ENCODE data around the gene TRAPPC3. TPM values are rescaled to one million over a fixed set of nuclear protein-coding genes. Genes with fewer than 3 reads are reported as not detected.

Gene TRAPPC3
- total RNA-seq, 1 donor from 2014 or later: 68.9 TPM

- Mint-ChIP-seq H3K4me3 (ENCODE audit: unreplicated experiment) (no peak overlapping the region), H3K36me3 (ENCODE audit: unreplicated experiment) (peaks cover 9% of the 10 kb centered on the region), H3K27ac (ENCODE audit: unreplicated experiment) (no peak overlapping the region), H3K9me3 (ENCODE audit: unreplicated experiment) (no peaks in the 10 kb centered on the region), H3K4me1 (ENCODE audit: unreplicated experiment) (peaks cover 22% of the 10 kb centered on the region), H3K27me3 (ENCODE audit: unreplicated experiment) (no peaks in the 10 kb centered on the region)
- TF ChIP-seq CTCF (IDR thresholded peaks at IDR 0.05): no peak
- DNase-seq (ENCODE audit: extremely low spot score, unreplicated experiment): no peak
These were observed 57.0 kb downstream of the TRAPPC3 start for GRCh38 chr1:36092166-36092797.

DNA sequence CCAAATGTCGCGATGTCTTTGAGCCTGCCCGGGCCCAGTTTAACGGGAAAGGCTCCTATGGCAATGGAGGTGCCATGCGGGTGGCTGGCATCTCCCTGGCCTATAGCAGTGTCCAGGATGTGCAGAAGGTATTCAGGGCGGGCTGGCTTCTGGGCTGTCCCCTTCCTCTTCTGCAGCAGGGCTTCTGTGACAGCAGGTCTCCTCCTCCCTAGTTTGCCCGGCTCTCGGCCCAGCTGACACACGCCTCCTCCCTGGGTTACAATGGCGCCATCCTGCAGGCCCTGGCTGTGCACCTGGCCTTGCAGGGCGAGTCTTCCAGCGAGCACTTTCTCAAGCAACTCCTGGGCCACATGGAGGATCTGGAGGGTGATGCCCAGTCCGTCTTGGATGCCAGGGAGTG is 57.6 kb downstream of the TRAPPC3 start:
- no peak for TF ChIP-seq CTCF (IDR thresholded peaks at IDR 0.05)
- Mint-ChIP-seq H3K27me3 (ENCODE audit: unreplicated experiment) (no peaks in the 10 kb centered on the region), H3K27ac (ENCODE audit: unreplicated experiment) (no peak overlapping the region), H3K36me3 (ENCODE audit: unreplicated experiment) (peaks cover 9% of the 10 kb centered on the region), H3K4me3 (ENCODE audit: unreplicated experiment) (no peak overlapping the region), H3K9me3 (ENCODE audit: unreplicated experiment) (no peaks in the 10 kb centered on the region), H3K4me1 (ENCODE audit: unreplicated experiment) (peaks cover 19% of the 10 kb centered on the region)
- no peak for DNase-seq (ENCODE audit: extremely low spot score, unreplicated experiment)

GRCh38 chr1:36091141-36091540 is 58.1 kb downstream of the TRAPPC3 start:
- Mint-ChIP-seq H3K4me1 (ENCODE audit: unreplicated experiment) (peaks cover 16% of the 10 kb centered on the region), H3K9me3 (ENCODE audit: unreplicated experiment) (no peaks in the 10 kb centered on the region), H3K27me3 (ENCODE audit: unreplicated experiment) (no peaks in the 10 kb centered on the region), H3K36me3 (ENCODE audit: unreplicated experiment) (peaks cover 9% of the 10 kb centered on the region), H3K4me3 (ENCODE audit: unreplicated experiment) (no peak overlapping the region), H3K27ac (ENCODE audit: unreplicated experiment) (no peak overlapping the region)
- DNase-seq (ENCODE audit: extremely low spot score, unreplicated experiment): no peak
- no peak for TF ChIP-seq CTCF (IDR thresholded peaks at IDR 0.05)

DNA sequence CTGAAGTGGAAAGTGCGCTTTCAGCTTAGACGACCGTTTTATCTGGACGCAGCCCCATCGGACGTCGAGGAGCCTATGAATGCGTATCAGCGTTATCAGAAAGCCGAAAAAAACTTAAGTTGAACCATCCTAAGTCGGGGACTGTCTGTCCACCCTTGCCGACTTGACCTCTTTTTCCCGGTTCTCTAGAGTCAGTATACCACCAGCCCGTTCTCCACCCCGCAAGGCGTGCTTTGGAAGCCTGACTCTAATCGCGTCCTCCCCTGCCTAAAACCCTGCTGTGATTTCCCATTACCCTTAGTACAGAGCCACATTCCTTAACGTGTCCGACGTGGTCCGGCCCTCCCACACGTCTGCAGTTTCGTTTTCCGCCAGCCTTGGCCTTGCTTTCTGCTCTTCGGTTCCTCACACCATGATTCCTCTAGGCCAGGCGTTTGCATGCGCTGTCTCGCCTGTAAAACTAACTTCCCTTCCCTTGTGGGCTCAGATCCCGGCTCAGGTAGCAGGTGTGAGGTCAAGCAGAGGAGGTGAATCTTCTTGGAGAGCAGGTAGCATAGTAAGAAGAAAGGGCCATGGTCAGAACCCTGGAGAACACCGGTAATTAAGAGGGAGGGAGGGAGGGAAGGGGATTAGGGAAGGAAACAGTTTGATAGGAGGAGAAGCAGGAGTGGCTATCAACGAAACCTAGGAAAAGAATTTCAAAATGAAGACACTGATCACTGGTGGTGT is 59.7 kb downstream of the TRAPPC3 start:
- peaks cover 9% of the 10 kb centered on the region for H3K36me3 Mint-ChIP-seq (ENCODE audit: unreplicated experiment)
- peaks cover 16% of the 10 kb centered on the region for H3K4me1 Mint-ChIP-seq (ENCODE audit: unreplicated experiment)
- H3K27me3 Mint-ChIP-seq (ENCODE audit: unreplicated experiment): no peaks in the 10 kb centered on the region
- TF ChIP-seq CTCF (IDR thresholded peaks at IDR 0.05): no peak
- peak overlapping the region; percentile 80 for H3K4me3 Mint-ChIP-seq (ENCODE audit: unreplicated experiment)
- DNase-seq (ENCODE audit: extremely low spot score, unreplicated experiment): no peak
- H3K9me3 Mint-ChIP-seq (ENCODE audit: unreplicated experiment): no peaks in the 10 kb centered on the region
- peak overlapping the region; percentile 83 for H3K27ac Mint-ChIP-seq (ENCODE audit: unreplicated experiment)

DNA sequence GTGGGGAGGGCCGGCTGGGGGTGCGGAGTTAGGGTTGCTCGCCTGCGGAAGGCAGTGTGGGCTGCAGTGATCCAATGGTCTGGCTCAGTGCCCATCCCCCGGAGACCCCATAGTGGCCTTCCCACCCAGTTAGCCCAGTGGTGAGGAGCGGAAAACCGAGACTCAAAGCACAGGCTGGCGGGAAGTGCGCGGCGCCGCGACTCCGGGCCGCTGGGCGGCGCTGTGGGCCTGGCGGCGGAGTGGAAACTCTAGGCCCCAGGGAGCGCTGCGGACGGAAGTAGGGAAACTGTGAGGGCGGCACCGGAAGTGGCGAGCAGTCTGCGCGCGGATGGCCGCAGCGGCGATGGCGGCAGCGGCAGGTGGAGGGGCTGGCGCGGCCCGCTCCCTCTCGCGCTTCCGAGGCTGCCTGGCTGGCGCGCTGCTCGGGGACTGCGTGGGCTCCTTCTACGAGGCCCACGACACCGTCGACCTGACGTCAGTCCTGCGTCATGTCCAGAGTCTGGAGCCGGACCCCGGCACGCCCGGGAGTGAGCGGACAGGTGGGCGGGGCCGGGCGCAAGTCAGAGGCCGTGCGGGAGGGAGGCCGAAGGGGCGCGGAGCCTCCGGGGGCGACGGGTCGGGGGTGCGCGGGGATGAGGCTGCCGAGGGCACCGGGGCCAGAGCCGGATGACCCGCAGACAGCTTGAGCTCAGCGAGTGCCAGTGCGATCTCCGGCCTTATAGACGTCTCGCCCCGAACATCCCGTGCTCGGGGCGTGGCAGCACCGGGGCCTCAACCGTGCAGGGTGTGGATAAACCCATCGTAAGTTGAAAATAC is 60.5 kb downstream of the TRAPPC3 start, which contains the start of gene ADPRS:
Gene ADPRS, plus strand, starts transcription at position 316 of the 816 bp plus-strand sequence. Its CDS starts 13 bp downstream, at position 329.
- H3K27ac Mint-ChIP-seq (ENCODE audit: unreplicated experiment): peak within 1 kb of the TSS; percentile 83
- peaks cover 9% of the 10 kb centered on the region for H3K36me3 Mint-ChIP-seq (ENCODE audit: unreplicated experiment)
- no peaks in the 10 kb centered on the region for H3K27me3 Mint-ChIP-seq (ENCODE audit: unreplicated experiment)
- H3K9me3 Mint-ChIP-seq (ENCODE audit: unreplicated experiment): no peaks in the 10 kb centered on the region
- peak within 1 kb of the TSS; percentile 80 for H3K4me3 Mint-ChIP-seq (ENCODE audit: unreplicated experiment)
- peaks cover 19% of the 10 kb centered on the region for H3K4me1 Mint-ChIP-seq (ENCODE audit: unreplicated experiment)
- TF ChIP-seq CTCF (IDR thresholded peaks at IDR 0.05): peak; percentile 99
- DNase-seq (ENCODE audit: extremely low spot score, unreplicated experiment): peak; percentile 96
